SK-N-SH treated with all-trans-retinoic acid at 6 μM for 48 hours (cell line): ENCODE results near the gene BABAM2.

Experiments used
- ARNTL ChIP-seq: fragments of 450-650 bp; formaldehyde crosslinking; IDR thresholded peaks from 2 replicates; pipeline ENCODE4 v1.5.0; 2020; ENCODE audit warnings: low read depth, mild to moderate bottlenecking, moderate library complexity, borderline replicate concordance
- BACH2 ChIP-seq: fragments of 250-450 bp; sonication (Bioruptor Pico); IDR thresholded peaks from 2 replicates; pipeline ENCODE4 v1.9.0; 2021; ENCODE audit warnings: mild to moderate bottlenecking, borderline replicate concordance
- OSR1 ChIP-seq: fragments of 250-450 bp; sonication (Bioruptor Pico); IDR thresholded peaks from 2 replicates; pipeline ENCODE4 v1.8.0; 2022; ENCODE audit warnings: moderate library complexity, mild to moderate bottlenecking, inconsistent platforms
- PPARA ChIP-seq: fragments of 250-450 bp; sonication (Bioruptor Pico); IDR thresholded peaks from 2 replicates; pipeline ENCODE4 v1.5.0; 2020; ENCODE audit warnings: mild to moderate bottlenecking, borderline replicate concordance
- SNAI2 ChIP-seq: fragments of 250-450 bp; sonication (Bioruptor Pico); IDR thresholded peaks from 2 replicates; pipeline ENCODE4 v1.5.0; 2020; ENCODE audit warnings: mild to moderate bottlenecking, moderate library complexity
- ZC3H10 ChIP-seq: fragments of 250-450 bp; sonication (Bioruptor Pico); IDR thresholded peaks from 2 replicates; pipeline ENCODE4 v1.5.1; 2021; ENCODE audit warnings: mild to moderate bottlenecking, moderate library complexity
- ZFP30 ChIP-seq: fragments of 450-650 bp; formaldehyde crosslinking; IDR thresholded peaks from 2 replicates; pipeline ENCODE4 v1.5.0; 2022; ENCODE audit warnings: mild to moderate bottlenecking, moderate library complexity
- ZNF70 ChIP-seq: fragments of 450-650 bp; formaldehyde crosslinking; IDR thresholded peaks from 2 replicates; pipeline ENCODE4 v1.5.0; 2020; ENCODE audit warnings: mild to moderate bottlenecking, moderate library complexity
- TF ChIP-seq, protein P1 (sequence below): fragments of 250-450 bp; sonication (Bioruptor Pico); IDR thresholded peaks from 2 replicates; pipeline ENCODE4 v1.8.0; 2020; ENCODE audit warnings: mild to moderate bottlenecking, moderate library complexity, borderline replicate concordance

DNA sequence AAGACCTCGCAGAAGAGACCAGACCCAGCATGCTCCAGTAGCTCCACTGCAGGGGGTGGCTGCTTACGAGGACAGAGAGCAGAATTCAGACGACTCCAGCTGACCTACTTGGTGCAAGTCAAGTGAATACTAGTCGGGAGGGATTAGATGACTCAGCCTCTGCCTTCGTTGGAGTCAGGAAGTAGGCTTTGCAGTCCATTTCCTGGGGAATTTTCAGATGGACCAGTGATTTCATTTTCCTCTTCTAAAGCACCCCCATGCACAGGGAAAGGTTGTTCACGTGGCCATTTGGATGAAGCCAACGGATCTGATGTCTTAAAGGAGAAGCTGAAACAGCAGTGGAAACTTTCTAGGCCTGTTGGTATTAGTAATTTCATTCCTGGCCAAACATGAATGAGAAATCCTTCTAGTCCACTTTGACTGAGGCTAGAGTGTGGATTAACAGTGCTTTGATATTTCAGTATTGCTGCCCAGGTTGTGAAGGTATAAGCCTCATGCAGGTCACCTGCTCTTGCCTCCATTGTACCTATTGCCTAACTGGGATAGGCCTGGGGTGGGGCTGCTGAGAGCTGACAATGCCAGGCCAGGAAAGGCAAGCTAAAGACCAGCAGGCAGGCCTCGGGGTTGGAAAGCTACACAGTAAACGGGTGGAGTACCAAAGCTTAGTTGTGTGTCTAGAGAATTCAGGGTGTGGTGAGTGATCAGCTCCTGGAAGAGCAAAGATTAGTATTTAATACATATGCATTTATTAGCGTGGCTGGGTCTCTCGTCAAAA is 384.6 kb downstream of the BABAM2 start:
- TF ChIP-seq ZNF70 (CRISPR knock-in tag) (no peak), ZC3H10 (CRISPR knock-in tag) (no peak), ZFP30 (no peak), PPARA (CRISPR knock-in tag) (no peak), ARNTL (no peak), SNAI2 (CRISPR knock-in tag) (no peak), OSR1 (no peak), BACH2 (CRISPR knock-in tag) (no peak)
- TF ChIP-seq, protein P1, sequence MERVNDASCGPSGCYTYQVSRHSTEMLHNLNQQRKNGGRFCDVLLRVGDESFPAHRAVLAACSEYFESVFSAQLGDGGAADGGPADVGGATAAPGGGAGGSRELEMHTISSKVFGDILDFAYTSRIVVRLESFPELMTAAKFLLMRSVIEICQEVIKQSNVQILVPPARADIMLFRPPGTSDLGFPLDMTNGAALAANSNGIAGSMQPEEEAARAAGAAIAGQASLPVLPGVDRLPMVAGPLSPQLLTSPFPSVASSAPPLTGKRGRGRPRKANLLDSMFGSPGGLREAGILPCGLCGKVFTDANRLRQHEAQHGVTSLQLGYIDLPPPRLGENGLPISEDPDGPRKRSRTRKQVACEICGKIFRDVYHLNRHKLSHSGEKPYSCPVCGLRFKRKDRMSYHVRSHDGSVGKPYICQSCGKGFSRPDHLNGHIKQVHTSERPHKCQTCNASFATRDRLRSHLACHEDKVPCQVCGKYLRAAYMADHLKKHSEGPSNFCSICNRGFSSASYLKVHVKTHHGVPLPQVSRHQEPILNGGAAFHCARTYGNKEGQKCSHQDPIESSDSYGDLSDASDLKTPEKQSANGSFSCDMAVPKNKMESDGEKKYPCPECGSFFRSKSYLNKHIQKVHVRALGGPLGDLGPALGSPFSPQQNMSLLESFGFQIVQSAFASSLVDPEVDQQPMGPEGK: no peak
